Measurements from ENCODE around the gene BTBD16.

- TF ChIP-seq POLR2A (IDR thresholded peaks at IDR 0.05; ENCODE audit: low read depth, low read length) (no peak), EP300 (IDR thresholded peaks at IDR 0.05; ENCODE audit: borderline replicate concordance in 1 of 2, control insufficient read depth in 1 of 2, low read depth in 2 of 2, low read length in 2 of 2) (no peak), EZH2 (IDR thresholded peaks at IDR 0.05; ENCODE audit: borderline replicate concordance, control insufficient read depth, low read depth, low read length) (no peak), ZNF207 (IDR thresholded peaks at IDR 0.05; ENCODE audit: borderline replicate concordance) (no peak), ESRRA (IDR thresholded peaks at IDR 0.05; ENCODE audit: low read length) (no peak), MXI1 (IDR thresholded peaks at IDR 0.05; ENCODE audit: low read depth, low read length) (no peak), CREM (IDR thresholded peaks at IDR 0.05; ENCODE audit: low read depth) (no peak), GABPA (IDR thresholded peaks at IDR 0.05; ENCODE audit: low read depth) (no peak)
- TF ChIP-seq, protein P1, sequence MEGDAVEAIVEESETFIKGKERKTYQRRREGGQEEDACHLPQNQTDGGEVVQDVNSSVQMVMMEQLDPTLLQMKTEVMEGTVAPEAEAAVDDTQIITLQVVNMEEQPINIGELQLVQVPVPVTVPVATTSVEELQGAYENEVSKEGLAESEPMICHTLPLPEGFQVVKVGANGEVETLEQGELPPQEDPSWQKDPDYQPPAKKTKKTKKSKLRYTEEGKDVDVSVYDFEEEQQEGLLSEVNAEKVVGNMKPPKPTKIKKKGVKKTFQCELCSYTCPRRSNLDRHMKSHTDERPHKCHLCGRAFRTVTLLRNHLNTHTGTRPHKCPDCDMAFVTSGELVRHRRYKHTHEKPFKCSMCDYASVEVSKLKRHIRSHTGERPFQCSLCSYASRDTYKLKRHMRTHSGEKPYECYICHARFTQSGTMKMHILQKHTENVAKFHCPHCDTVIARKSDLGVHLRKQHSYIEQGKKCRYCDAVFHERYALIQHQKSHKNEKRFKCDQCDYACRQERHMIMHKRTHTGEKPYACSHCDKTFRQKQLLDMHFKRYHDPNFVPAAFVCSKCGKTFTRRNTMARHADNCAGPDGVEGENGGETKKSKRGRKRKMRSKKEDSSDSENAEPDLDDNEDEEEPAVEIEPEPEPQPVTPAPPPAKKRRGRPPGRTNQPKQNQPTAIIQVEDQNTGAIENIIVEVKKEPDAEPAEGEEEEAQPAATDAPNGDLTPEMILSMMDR (IDR thresholded peaks at IDR 0.05 in 2 of 3, conservative IDR thresholded peaks at IDR 0.05 in 1 of 3; ENCODE audit: control insufficient read depth in 2 of 3, extremely low read depth in 1 of 3, insufficient read depth in 1 of 3, low read depth in 3 of 3, low read length in 3 of 3) = no peak
Measured at GRCh38 chr10:122352817-122353525, 81.9 kb downstream of the BTBD16 start.
